WI38 (cell line): ENCODE data around the gene CRY2.

Experiments
- H3K4me3 ChIP-seq: 2 replicates; pipeline ENCODE4 v1.5.1; 2011; ENCODE audit warnings: low read depth, mild to moderate bottlenecking, control low read depth, low read length
- TF ChIP-seq, protein P1 (sequence below): IDR thresholded peaks from 2 replicates; pipeline ENCODE4 v1.5.1; 2012; ENCODE audit warnings: low read depth, mild to moderate bottlenecking, control low read depth, low read length

Gene CRY2

DNA sequence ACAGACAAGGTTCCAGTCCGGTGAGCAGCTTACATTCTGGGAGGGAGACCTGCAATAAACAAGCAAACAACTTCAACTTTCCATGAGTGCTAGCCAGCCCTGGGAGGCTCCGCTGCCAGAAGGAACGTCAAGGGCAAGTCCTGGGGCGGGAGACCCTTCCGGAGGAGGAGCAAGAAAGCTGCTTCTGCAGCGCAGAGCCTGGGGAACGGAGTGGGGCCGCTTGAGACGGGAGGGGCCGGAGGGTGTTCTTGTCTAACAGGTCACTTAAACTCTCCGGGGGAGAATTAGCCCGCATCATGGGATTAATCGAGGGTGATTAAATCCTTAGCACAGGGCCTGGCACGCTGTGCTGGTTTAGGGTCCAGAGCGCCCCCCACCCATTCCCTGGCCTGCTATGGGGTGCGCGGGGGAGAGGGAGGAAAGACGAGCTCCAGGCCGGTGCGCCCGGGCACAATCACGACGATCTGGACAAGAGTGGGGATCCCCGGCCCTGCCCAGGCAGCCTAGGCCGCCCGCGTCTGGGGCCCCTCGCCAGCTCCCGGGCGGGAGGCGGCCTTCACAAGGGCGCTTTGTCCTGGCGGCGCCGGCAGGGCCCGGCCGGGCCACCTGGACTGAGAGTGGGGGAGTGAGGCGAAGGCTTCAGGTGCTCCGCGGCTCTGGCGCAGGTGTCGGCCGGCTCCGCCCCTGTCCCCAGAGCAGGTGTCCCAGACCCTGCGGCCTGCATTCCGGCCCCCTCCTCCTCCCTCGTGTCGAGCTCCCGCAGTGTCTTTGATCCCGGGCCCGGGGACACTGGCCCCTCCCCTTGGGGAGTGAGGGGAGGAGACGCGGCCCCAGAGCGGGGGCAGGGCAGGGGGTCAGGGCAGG is 74.5 kb downstream of the CRY2 start:
- no peak overlapping the region for H3K4me3 ChIP-seq
- TF ChIP-seq, protein P1, sequence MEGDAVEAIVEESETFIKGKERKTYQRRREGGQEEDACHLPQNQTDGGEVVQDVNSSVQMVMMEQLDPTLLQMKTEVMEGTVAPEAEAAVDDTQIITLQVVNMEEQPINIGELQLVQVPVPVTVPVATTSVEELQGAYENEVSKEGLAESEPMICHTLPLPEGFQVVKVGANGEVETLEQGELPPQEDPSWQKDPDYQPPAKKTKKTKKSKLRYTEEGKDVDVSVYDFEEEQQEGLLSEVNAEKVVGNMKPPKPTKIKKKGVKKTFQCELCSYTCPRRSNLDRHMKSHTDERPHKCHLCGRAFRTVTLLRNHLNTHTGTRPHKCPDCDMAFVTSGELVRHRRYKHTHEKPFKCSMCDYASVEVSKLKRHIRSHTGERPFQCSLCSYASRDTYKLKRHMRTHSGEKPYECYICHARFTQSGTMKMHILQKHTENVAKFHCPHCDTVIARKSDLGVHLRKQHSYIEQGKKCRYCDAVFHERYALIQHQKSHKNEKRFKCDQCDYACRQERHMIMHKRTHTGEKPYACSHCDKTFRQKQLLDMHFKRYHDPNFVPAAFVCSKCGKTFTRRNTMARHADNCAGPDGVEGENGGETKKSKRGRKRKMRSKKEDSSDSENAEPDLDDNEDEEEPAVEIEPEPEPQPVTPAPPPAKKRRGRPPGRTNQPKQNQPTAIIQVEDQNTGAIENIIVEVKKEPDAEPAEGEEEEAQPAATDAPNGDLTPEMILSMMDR: no peak

DNA sequence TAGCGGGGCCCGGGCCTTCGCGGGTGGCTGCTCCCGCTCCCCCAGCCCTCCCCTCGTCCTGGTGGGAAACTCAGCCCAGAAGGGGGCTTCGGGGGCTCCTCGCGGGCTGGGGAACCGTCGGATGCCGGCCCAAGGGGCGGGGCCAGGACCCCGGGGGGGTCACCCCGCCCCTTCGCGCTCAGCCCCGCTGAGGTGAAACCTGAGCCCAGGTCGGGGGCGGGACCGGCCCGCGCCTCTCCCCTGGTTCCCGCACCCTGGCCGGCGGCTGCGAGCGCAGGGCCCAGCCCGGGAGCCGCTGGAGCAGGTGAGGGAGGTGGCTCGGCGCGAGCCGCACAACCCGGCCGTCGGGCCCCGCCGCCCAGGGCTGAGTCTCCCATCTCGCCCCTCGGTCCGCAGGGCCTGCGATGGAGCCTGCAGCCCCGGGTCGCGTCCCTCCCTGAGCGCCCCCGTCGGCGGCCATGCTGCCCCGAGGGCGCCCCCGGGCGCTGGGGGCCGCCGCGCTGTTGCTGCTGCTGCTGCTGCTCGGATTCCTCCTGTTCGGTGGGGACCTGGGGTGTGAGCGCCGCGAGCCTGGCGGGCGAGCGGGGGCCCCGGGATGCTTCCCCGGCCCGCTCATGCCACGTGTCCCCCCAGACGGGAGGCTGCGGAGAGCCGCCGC is 75.3 kb downstream of the CRY2 start, which contains the start of gene LARGE2:
Gene LARGE2, plus strand, starts transcription at position 232 of the 658 bp plus-strand sequence. Its CDS starts 227 bp downstream, at position 459.
- TF ChIP-seq, protein P1: no peak
- H3K4me3 ChIP-seq: no peak within 1 kb of the TSS

DNA sequence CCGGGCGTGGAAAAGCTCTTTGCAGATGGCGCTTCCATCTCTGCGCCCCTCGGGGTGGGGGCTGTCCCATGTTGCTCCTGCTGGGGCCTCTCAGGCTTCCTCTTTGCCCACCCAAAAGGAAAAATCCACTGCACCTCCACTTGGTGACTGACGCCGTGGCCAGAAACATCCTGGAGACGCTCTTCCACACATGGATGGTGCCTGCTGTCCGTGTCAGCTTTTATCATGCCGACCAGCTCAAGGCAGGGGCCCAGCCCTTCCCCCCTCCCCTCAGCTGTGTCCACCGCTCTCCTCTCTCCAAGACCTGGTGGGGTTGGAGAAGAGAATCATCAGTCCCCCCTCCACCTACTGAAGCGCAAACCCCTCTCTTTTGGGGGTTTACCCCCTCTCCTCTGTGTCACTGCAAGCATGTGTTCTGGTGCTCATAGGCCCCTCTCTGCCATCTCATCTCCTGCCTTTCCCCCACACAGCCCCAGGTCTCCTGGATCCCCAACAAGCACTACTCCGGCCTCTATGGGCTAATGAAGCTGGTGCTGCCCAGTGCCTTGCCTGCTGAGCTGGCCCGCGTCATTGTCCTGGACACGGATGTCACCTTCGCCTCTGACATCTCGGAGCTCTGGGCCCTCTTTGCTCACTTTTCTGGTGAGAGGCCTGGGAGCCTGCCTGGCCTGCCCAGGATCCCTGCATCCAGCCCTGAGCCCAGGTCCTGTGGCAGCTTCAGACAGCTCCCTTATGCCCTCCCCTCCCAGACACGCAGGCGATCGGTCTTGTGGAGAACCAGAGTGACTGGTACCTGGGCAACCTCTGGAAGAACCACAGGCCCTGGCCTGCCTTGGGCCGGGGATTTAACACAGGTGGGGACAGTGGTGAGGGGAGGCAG is 77.0 kb downstream of the CRY2 start:
- no peak overlapping the region for H3K4me3 ChIP-seq
- TF ChIP-seq, protein P1: no peak

DNA sequence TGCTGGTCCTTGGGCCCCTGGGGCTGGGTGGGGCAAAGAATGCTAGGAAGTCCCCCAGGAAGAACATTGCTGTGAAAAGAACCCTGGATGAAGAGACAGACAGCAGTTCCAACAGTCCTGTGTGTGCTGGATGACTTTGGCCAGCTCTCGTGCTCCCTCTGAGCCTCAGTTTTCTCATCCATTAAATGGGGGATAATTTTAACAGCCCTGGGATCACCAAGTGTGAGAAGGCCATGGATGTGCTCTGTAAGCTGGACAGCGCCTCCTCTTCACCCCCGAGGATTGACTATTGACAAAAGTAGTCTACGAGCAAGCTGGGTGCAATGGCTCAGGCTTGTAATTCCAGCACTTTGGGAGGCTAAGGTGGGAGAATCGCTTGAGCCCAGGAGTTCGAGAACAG is 77.7 kb downstream of the CRY2 start:
- TF ChIP-seq, protein P1: no peak
- no peak overlapping the region for H3K4me3 ChIP-seq

DNA sequence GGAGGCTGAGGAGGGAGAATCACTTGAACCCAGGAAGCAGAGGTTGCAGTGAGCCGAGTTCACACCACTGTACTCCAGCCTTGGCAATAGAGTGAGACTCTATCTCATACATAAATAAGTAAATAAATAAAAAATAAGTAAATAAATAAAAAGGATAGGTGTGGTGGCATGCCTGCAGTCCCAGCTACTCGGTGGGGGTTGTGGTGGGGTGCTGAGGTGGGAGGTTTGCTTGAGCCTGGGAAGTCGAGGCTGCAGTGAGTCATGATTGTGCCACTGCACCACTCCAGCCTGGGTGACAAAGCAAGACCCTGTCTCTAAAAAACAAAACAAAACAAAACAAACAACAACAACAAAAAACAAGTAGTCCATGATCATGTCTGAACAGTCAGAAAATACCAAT is 78.3 kb downstream of the CRY2 start:
- no peak overlapping the region for H3K4me3 ChIP-seq

DNA sequence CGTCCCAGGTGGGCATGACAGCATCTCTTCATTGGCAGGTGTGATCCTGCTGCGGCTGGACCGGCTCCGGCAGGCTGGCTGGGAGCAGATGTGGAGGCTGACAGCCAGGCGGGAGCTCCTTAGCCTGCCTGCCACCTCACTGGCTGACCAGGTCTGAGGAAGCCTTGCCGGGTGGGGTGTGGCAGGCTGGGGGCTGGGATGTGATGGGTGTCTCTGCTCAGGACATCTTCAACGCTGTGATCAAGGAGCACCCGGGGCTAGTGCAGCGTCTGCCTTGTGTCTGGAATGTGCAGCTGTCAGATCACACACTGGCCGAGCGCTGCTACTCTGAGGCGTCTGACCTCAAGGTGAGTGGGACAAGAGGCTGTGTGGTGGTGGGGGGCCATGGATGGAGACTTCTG is 78.7 kb downstream of the CRY2 start:
- no peak overlapping the region for H3K4me3 ChIP-seq
- TF ChIP-seq, protein P1: no peak

More for the DNA sequence above, 78.3 kb downstream of the CRY2 start:
- TF ChIP-seq, protein P1: no peak
